H1 (cell line): ENCODE measurements around the gene S100A12. TPM values are rescaled to one million over a fixed set of nuclear protein-coding genes. Genes with fewer than 3 reads are reported as not detected.

Experiments used
- BCL11A ChIP-seq, 2 experiments: IDR thresholded peaks; one replicate each; pipeline ENCODE4 v1.6.1; 2011; ENCODE audit warnings: low read depth in 2 of 2, low read length in 2 of 2, mild to moderate bottlenecking in 2 of 2
- RFX5 ChIP-seq: IDR thresholded peaks from 2 replicates; pipeline ENCODE4 v1.6.1; 2011; ENCODE audit warnings: low read depth, low read length, improper control_type of control experiment, borderline replicate concordance
- SP2 ChIP-seq: IDR thresholded peaks from 2 replicates; pipeline ENCODE4 v1.6.1; 2012; ENCODE audit warnings: mild to moderate bottlenecking, low read length, inconsistent platforms
- TAF1 ChIP-seq: IDR thresholded peaks from 2 replicates; pipeline ENCODE4 v1.6.1; 2011; ENCODE audit warnings: mild to moderate bottlenecking, low read depth, low read length
- TCF12 ChIP-seq: IDR thresholded peaks from 2 replicates; pipeline ENCODE4 v1.6.1; 2011; ENCODE audit warnings: low read depth, mild to moderate bottlenecking, low read length
- polyA plus RNA-seq, 7 experiments: library from polyadenylated mRNA; depleted of rRNA in 3 of 7; stranded (reverse) in 5 of 7; unstranded in 2 of 7; fragments of >200 nt in 5 of 7; fragments of 200-250 nt in 2 of 7; gene quantifications; 1 replicate in 5 of 7; 2 replicates in 1 of 7; 4 replicates in 1 of 7; pipeline versions ENCODE4 v1.2.1 to v1.2.3, GENCODE V29; 2011 to 2013; ENCODE audit warnings: missing spikeins in 2 of 7, mixed read lengths in 2 of 7
- total RNA-seq: library from RNA; stranded (reverse); fragmentation: NEBNext Ultra II Directional; extraction: Animal tissue kit (Norgen Biotek cat#: 25700); gene quantifications from 2 replicates; pipeline ENCODE4 v1.2.1, GENCODE V29; 2021

The S100A12 gene
- total and polyA plus RNA-seq, 2 of the 8 experiments (the other 6 are each of a cell fraction or from before 2014, with no cell fraction given): not detected

- TF ChIP-seq TAF1: no peak
- TF ChIP-seq RFX5: no peak
- TF ChIP-seq BCL11A (IDR thresholded peaks at IDR 0.05; ENCODE audit: low read depth in 2 of 2, low read length in 2 of 2): no peak
- TF ChIP-seq SP2: no peak
- no peak for TF ChIP-seq TCF12
Measured at GRCh38 chr1:153342178-153342577, 33.2 kb downstream of the S100A12 start (continued).
